Kidney (tissue), 14 donors: ENCODE results near the gene LRIT3. TPM values are rescaled to one million over a fixed set of nuclear protein-coding genes. Genes with fewer than 3 reads are reported as not detected.
A peak's percentile ranks its signal among the peaks of the same experiment; 100 is the strongest.

Source experiments
- DNase-seq, 5 donors: peaks; one replicate each; pipeline ENCODE4 v3.0.0-alpha.2; 2013 to 2020
- FAIRE-seq: peaks from 2 replicates; lab custom pipeline; 2012; peaks lifted over from hg19 to GRCh38; lab: Jason Lieb, UNC
- H3K27ac ChIP-seq, 2 donors: one replicate each; pipeline ENCODE4 v1.7.0; 2013; ENCODE audit warnings: low read depth in 2 of 2, low read length in 2 of 2, inconsistent platforms in 1 of 2
- H3K27me3 ChIP-seq: one replicate; pipeline ENCODE4 v1.7.1; 2013; ENCODE audit warnings: low read length, inconsistent platforms; ENCODE audit not compliant: control insufficient read depth, insufficient read depth
- H3K36me3 ChIP-seq, 3 donors: one replicate each; pipeline versions ENCODE4 v1.7.0 to v1.7.1; 2013; ENCODE audit warnings: low read length in 3 of 3, control low read depth in 1 of 3, inconsistent platforms in 1 of 3; ENCODE audit not compliant: insufficient read depth in 3 of 3, control insufficient read depth in 2 of 3
- H3K4me1 ChIP-seq, 3 donors: one replicate each; pipeline versions ENCODE4 v1.7.0 to v1.7.1; 2013; ENCODE audit warnings: low read length in 3 of 3, inconsistent platforms in 1 of 3, low read depth in 1 of 3; ENCODE audit not compliant: control insufficient read depth in 2 of 3, insufficient read depth in 2 of 3
- H3K4me3 ChIP-seq, 3 donors: one replicate each; pipeline versions ENCODE4 v1.7.0 to v1.8.1; 2013; ENCODE audit warnings: low read length in 3 of 3, control low read depth in 1 of 3, inconsistent platforms in 1 of 3
- H3K9ac ChIP-seq, 3 donors: one replicate each; pipeline versions ENCODE4 v1.7.0 to v1.7.1; 2013; ENCODE audit warnings: low read length in 3 of 3, control low read depth in 1 of 3, inconsistent platforms in 1 of 3
- H3K9me3 ChIP-seq, 3 donors: one replicate each; pipeline versions ENCODE4 v1.7.0 to v1.7.1; 2013; ENCODE audit warnings: low read length in 3 of 3, control low read depth in 1 of 3, inconsistent platforms in 1 of 3; ENCODE audit not compliant: control insufficient read depth in 2 of 3, insufficient read depth in 1 of 3
- intact Hi-C: fragments of 100-400 bp; cut with DNase I; formaldehyde crosslinking; loops from one replicate; pipeline ENCODE4 v1.11.1; 2022
- polyA plus RNA-seq: library from polyadenylated mRNA; stranded (reverse); fragments of 350-450 nt; fragmentation: Illumina TruSeq; extraction: RNeasy Lipid Tissue Mini Kit (QIAGEN cat#74804); gene quantifications from one replicate; pipeline ENCODE4 v1.2.3, GENCODE V29; 2014; ENCODE audit warnings: low read depth, low replicate concordance; ENCODE audit not compliant: insufficient read depth
- total RNA-seq: library from RNA; stranded (reverse); fragmentation: NEBNext Ultra II Directional; extraction: Animal tissue kit (Norgen Biotek cat#: 25700); gene quantifications from one replicate; pipeline ENCODE4 v1.2.1, GENCODE V29; 2021
- TF ChIP-seq, protein P1 (sequence below): IDR thresholded peaks from 3 replicates; pipeline ENCODE4 v1.5.1; 2012; ENCODE audit warnings: mild to moderate bottlenecking, moderate library complexity, borderline replicate concordance; ENCODE audit not compliant: insufficient read depth; ENCODE audit errors: extremely low read depth
- donor health status: control.
- donor health status: control.
- donor health status: control.
- donor health status: control.
- donor health status: control.
- donor health status: DM: yes; HTN: yes; CAD: no.
- donor health status: Normal renal cell carcinoma (clear cell type).

LRIT3 gene
- total and polyA plus RNA-seq, 2 donors from 2014 or later: 0.25 to 0.62 TPM

DNA sequence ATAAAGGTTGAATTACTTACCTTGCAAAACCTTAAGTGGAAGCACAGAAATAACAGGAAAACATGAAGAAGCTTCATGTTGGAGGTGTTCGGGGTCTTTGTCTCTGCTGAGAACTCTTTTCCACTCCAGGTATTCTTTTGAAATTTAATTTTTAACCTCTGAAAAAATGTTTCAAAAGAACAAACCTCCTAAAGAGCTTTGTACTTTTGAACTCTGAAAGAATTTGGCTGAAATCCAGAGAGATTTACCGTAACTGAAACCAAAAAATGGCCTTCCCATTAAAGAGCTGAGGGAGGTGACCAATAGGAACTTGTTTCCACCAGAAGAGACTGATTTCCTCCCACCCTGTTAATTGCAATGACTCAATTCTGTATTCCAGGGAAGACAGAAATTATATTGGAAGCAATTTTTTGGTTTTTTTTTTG, 46.0 kb upstream of the LRIT3 start, which contains the start of gene CFI:
TSS of gene CFI (minus strand) at position 105 of the 425 bp plus-strand sequence. CDS start at position 77, 28 bp downstream.
- Histone ChIP-seq H3K4me3 (peak within 1 kb of the TSS; percentile 40 to 65 (median 63)), H3K27me3 (no peaks in the 10 kb centered on the region), H3K27ac (peak within 1 kb of the TSS; percentile 47 to 67), H3K36me3 (no peaks in the 10 kb centered on the region), H3K4me1 (peaks cover 0 to 8% (median 7%) of the 10 kb centered on the region in 3 donors), H3K9ac (peak within 1 kb of the TSS in 2 of 3 donors; percentile 31 to 43), H3K9me3 (no peaks in the 10 kb centered on the region)
- DNase-seq: peak in 2 of 5 donors; percentile 82 to 84
- TF ChIP-seq, protein P1, sequence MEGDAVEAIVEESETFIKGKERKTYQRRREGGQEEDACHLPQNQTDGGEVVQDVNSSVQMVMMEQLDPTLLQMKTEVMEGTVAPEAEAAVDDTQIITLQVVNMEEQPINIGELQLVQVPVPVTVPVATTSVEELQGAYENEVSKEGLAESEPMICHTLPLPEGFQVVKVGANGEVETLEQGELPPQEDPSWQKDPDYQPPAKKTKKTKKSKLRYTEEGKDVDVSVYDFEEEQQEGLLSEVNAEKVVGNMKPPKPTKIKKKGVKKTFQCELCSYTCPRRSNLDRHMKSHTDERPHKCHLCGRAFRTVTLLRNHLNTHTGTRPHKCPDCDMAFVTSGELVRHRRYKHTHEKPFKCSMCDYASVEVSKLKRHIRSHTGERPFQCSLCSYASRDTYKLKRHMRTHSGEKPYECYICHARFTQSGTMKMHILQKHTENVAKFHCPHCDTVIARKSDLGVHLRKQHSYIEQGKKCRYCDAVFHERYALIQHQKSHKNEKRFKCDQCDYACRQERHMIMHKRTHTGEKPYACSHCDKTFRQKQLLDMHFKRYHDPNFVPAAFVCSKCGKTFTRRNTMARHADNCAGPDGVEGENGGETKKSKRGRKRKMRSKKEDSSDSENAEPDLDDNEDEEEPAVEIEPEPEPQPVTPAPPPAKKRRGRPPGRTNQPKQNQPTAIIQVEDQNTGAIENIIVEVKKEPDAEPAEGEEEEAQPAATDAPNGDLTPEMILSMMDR: no peak
- peak; percentile 99 for FAIRE-seq
- intact Hi-C loops: loop anchor here (10.0 kb wide), 1 partner anchor 97 kb away; the partner anchor contains the start of gene CASP6

- Histone ChIP-seq H3K27ac (no peak overlapping the region), H3K4me1 (peaks cover 0 to 8% (median 7%) of the 10 kb centered on the region in 3 donors), H3K27me3 (no peaks in the 10 kb centered on the region), H3K36me3 (no peaks in the 10 kb centered on the region), H3K9me3 (no peaks in the 10 kb centered on the region), H3K4me3 (no peak overlapping the region), H3K9ac (no peak overlapping the region)
- FAIRE-seq: no peak
- TF ChIP-seq, protein P1: peak; percentile 47
- peak in 3 of 5 donors; percentile 31 to 74 (median 63) for DNase-seq
- intact Hi-C loops: loop anchor here (10.0 kb wide), 1 partner anchor 99 kb away; the partner anchor contains the start of gene CASP6
These were observed 43.9 kb upstream of the LRIT3 start for GRCh38 chr4:109803924-109804571.

DNA sequence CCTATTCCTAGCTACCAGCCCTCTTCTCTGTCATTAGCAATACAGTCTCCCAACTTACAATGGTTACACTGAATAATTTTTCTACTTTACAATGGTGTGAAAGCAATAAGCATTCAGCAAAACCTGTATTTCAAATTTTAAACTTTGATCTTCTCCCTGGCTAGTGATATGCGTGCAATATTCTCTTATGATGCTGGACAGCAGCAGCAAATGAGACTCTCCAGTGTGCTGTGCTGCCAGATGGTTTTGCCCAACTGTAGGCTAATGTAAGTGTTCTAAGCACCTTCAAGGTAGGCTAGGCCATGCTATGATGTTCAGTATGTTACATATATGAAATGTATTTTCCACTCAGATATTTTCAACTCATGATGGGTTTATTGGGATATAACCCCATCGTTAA, 38.3 kb upstream of the LRIT3 start:
- H3K4me1 ChIP-seq: no peaks in the 10 kb centered on the region
- DNase-seq (no peak), FAIRE-seq (no peak)
- H3K4me3 ChIP-seq: no peak overlapping the region
- H3K36me3 ChIP-seq: no peaks in the 10 kb centered on the region
- H3K9ac ChIP-seq: no peak overlapping the region
- no peaks in the 10 kb centered on the region for H3K9me3 ChIP-seq
- TF ChIP-seq, protein P1: no peak
- H3K27me3 ChIP-seq: no peaks in the 10 kb centered on the region
- intact Hi-C loops: loop anchor here (10.0 kb wide), 1 partner anchor 105 kb away; the partner anchor contains the start of gene CASP6
- no peak overlapping the region for H3K27ac ChIP-seq
